ENCODE data around the gene ATP1A3. TPM values are rescaled to one million over a fixed set of nuclear protein-coding genes. Genes with fewer than 3 reads are reported as not detected.

Gene ATP1A3
- total and polyA plus RNA-seq, 2 of the 13 experiments (the other 11 are each of a cell fraction or from before 2014, with no cell fraction given) = 0.01 to 0.04 TPM

- TF ChIP-seq ZNF816 (CRISPR knock-in tag; IDR thresholded peaks at IDR 0.05; ENCODE audit: borderline replicate concordance) = 0 out of 2 replicates have a peak, but pooled peaks have one; percentile 48
- no peak for TF ChIP-seq KAT2B (IDR thresholded peaks at IDR 0.05; ENCODE audit: borderline replicate concordance, low read depth, low read length)
- no peak for TF ChIP-seq ZNF431 (CRISPR knock-in tag; IDR thresholded peaks at IDR 0.05; ENCODE audit: borderline replicate concordance, low read depth)
- no peak for TF ChIP-seq PAF1 (CRISPR knock-in tag; IDR thresholded peaks at IDR 0.05)
- TF ChIP-seq ZBTB49 (CRISPR knock-in tag; IDR thresholded peaks at IDR 0.05; ENCODE audit: borderline replicate concordance) = no peak
- no peak for TF ChIP-seq ZSCAN9 (CRISPR knock-in tag; IDR thresholded peaks at IDR 0.05; ENCODE audit: borderline replicate concordance)
- TF ChIP-seq TMF1 (CRISPR knock-in tag; IDR thresholded peaks at IDR 0.05; ENCODE audit: low read depth) = no peak
- peak; percentile 44; the same call in 1 of the 2 replicates for TF ChIP-seq FOXK1 (CRISPR knock-in tag; IDR thresholded peaks at IDR 0.05; ENCODE audit: borderline replicate concordance, low read depth)
- no peak for TF ChIP-seq ZUFSP (CRISPR knock-in tag; IDR thresholded peaks at IDR 0.05; ENCODE audit: borderline replicate concordance)
- peak; percentile 50; the same call in 1 of the 2 replicates for TF ChIP-seq PITX1 (CRISPR knock-in tag; IDR thresholded peaks at IDR 0.05)
- no peak for TF ChIP-seq RELA (CRISPR knock-in tag; IDR thresholded peaks at IDR 0.05)
- TF ChIP-seq ZNF646 (CRISPR knock-in tag; IDR thresholded peaks at IDR 0.05) = no peak
- no peak for TF ChIP-seq ZNF615 (CRISPR knock-in tag; IDR thresholded peaks at IDR 0.05; ENCODE audit: borderline replicate concordance)
- TF ChIP-seq ZEB1 (IDR thresholded peaks at IDR 0.05; ENCODE audit: insufficient replicate concordance, low read depth) = no peak
- no peak for TF ChIP-seq ZNF264 (CRISPR knock-in tag; IDR thresholded peaks at IDR 0.05)
- 0 out of 2 replicates have a peak, but pooled peaks have one; percentile 10 for TF ChIP-seq MXD4 (CRISPR knock-in tag; IDR thresholded peaks at IDR 0.05)
- TF ChIP-seq EP300 (IDR thresholded peaks at IDR 0.05; ENCODE audit: low read depth in 2 of 2, low read length in 2 of 2) = 0 out of 4 replicates have a peak, but pooled peaks of 1 of the 2 experiments have one; percentile 36
- no peak for TF ChIP-seq EP300 (CRISPR knock-in tag; IDR thresholded peaks at IDR 0.05; ENCODE audit: borderline replicate concordance)
These were observed 34.7 kb downstream of the ATP1A3 start, which contains the start of gene RABAC1 (continued) for GRCh38 chr19:41959056-41960053.

Data from HepG2 (cell line).